Ishikawa (cell line): Measurements from ENCODE around the gene CHPF2.

Source experiments
- CEBPB ChIP-seq: IDR thresholded peaks from 2 replicates; pipeline ENCODE4 v1.6.1; 2012
- CREB1 ChIP-seq: IDR thresholded peaks from 2 replicates; pipeline ENCODE4 v1.6.1; 2012; ENCODE audit warnings: low read depth
- EGR1 ChIP-seq: IDR thresholded peaks from 2 replicates; pipeline ENCODE4 v1.6.1; 2012
- EP300 ChIP-seq: IDR thresholded peaks from 2 replicates; pipeline ENCODE4 v1.6.1; 2012; ENCODE audit warnings: borderline replicate concordance
- FOXM1 ChIP-seq: IDR thresholded peaks from 2 replicates; pipeline ENCODE4 v1.6.1; 2012; ENCODE audit warnings: low read depth, borderline replicate concordance
- MAX ChIP-seq: IDR thresholded peaks from 2 replicates; pipeline ENCODE4 v1.6.1; 2012
- NFIC ChIP-seq: IDR thresholded peaks from 2 replicates; pipeline ENCODE4 v1.6.1; 2012
- RAD21 ChIP-seq: IDR thresholded peaks from 2 replicates; pipeline ENCODE4 v1.6.1; 2012; ENCODE audit warnings: low read depth
- TAF1 ChIP-seq: IDR thresholded peaks from 2 replicates; pipeline ENCODE4 v1.6.1; 2012; ENCODE audit warnings: low read depth, mild to moderate bottlenecking
- TCF12 ChIP-seq: IDR thresholded peaks from 2 replicates; pipeline ENCODE4 v1.6.1; 2012; ENCODE audit warnings: low read depth
- TEAD4 ChIP-seq: IDR thresholded peaks from 2 replicates; pipeline ENCODE4 v1.6.1; 2012
- USF1 ChIP-seq: IDR thresholded peaks from 2 replicates; pipeline ENCODE4 v1.6.1; 2012
- YY1 ChIP-seq: IDR thresholded peaks from 2 replicates; pipeline ENCODE4 v1.6.1; 2012; ENCODE audit warnings: low read depth
- ZBTB7A ChIP-seq: IDR thresholded peaks from 2 replicates; pipeline ENCODE4 v1.6.1; 2012; ENCODE audit warnings: low read depth
- TF ChIP-seq, protein P1 (sequence below): IDR thresholded peaks from 2 replicates; pipeline ENCODE4 v1.6.1; 2012; ENCODE audit warnings: low read depth, mild to moderate bottlenecking

Gene CHPF2

DNA sequence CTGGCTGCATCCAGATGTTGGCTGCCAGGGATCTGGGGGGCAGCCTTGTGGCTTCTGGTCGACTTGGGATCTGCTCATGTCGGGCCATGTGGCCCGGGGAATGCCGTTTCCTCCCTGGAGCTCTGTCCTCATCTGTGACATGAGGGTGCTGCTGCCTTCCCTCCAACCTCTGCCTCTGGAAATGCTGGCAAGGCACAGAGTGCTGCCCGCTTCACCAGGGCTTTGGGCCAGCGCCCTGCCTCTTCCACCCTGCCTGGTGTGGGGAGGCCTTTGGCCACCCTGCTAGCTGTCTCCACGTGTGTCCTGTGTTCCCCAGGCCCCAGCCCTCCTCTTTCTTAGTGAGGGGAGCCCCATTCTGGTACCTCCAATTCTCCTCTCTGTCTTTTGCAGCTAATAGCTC lies 22.0 kb downstream of the CHPF2 start:
- TF ChIP-seq YY1 (no peak), NFIC (no peak), USF1 (no peak), CREB1 (no peak), CEBPB (no peak), RAD21 (no peak), TAF1 (no peak), MAX (no peak), TEAD4 (no peak), EP300 (no peak), ZBTB7A (no peak), EGR1 (no peak), FOXM1 (no peak), TCF12 (no peak)
- TF ChIP-seq, protein P1, sequence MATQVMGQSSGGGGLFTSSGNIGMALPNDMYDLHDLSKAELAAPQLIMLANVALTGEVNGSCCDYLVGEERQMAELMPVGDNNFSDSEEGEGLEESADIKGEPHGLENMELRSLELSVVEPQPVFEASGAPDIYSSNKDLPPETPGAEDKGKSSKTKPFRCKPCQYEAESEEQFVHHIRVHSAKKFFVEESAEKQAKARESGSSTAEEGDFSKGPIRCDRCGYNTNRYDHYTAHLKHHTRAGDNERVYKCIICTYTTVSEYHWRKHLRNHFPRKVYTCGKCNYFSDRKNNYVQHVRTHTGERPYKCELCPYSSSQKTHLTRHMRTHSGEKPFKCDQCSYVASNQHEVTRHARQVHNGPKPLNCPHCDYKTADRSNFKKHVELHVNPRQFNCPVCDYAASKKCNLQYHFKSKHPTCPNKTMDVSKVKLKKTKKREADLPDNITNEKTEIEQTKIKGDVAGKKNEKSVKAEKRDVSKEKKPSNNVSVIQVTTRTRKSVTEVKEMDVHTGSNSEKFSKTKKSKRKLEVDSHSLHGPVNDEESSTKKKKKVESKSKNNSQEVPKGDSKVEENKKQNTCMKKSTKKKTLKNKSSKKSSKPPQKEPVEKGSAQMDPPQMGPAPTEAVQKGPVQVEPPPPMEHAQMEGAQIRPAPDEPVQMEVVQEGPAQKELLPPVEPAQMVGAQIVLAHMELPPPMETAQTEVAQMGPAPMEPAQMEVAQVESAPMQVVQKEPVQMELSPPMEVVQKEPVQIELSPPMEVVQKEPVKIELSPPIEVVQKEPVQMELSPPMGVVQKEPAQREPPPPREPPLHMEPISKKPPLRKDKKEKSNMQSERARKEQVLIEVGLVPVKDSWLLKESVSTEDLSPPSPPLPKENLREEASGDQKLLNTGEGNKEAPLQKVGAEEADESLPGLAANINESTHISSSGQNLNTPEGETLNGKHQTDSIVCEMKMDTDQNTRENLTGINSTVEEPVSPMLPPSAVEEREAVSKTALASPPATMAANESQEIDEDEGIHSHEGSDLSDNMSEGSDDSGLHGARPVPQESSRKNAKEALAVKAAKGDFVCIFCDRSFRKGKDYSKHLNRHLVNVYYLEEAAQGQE, result no peak

DNA sequence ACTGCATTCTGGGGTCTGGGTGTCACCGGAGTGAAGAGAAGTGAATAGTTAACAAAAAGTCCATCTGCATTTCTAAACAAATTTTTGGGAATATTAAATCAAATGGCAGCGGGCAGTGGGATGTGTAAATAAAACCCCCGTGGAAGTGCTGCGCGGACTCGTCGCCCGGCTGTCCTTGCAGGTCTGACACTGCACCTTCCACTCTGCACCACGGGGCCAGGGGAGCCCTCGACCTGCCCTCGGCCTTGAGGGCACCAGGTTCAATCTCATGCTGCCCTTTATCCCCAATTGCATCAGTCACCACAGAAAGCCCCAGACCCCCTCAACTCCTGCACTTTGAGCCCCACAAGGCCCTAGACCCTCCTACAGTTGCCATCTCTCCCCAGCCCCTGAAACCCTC lies 22.6 kb downstream of the CHPF2 start:
- TF ChIP-seq CEBPB, result no peak
- no peak for TF ChIP-seq TCF12
- TF ChIP-seq TAF1, result no peak
- TF ChIP-seq MAX, result no peak
- TF ChIP-seq ZBTB7A, result no peak
- TF ChIP-seq FOXM1, result no peak
- no peak for TF ChIP-seq YY1
- no peak for TF ChIP-seq TEAD4
- TF ChIP-seq NFIC, result no peak
- TF ChIP-seq USF1, result no peak
- TF ChIP-seq EGR1, result no peak

GRCh38 chr7:151255390-151255789 lies 23.1 kb downstream of the CHPF2 start:
- TF ChIP-seq CEBPB (no peak), FOXM1 (no peak), YY1 (no peak), TCF12 (no peak), RAD21 (no peak), USF1 (no peak), ZBTB7A (no peak), EP300 (no peak), TEAD4 (no peak), TAF1 (no peak), CREB1 (no peak), EGR1 (no peak), NFIC (no peak), MAX (no peak)
- TF ChIP-seq, protein P1, result no peak

- TF ChIP-seq CEBPB (no peak), YY1 (no peak), CREB1 (no peak), USF1 (no peak), MAX (no peak), TCF12 (no peak), TAF1 (no peak), EP300 (no peak), ZBTB7A (no peak), TEAD4 (no peak), FOXM1 (no peak), NFIC (no peak), EGR1 (no peak), RAD21 (no peak)
- TF ChIP-seq, protein P1, result no peak
Observed at GRCh38 chr7:151256410-151257045, 24.2 kb downstream of the CHPF2 start.
